Hepatocyte (in vitro differentiated cells): ENCODE measurements around the gene IER3IP1. TPM values are rescaled to one million over a fixed set of nuclear protein-coding genes. Genes with fewer than 3 reads are reported as not detected.
"Not testable (repeated sequence)": the region's sequence is repeated elsewhere in the genome, so short reads cannot be mapped to it uniquely, and the experiment has no call there.

ENCODE experiments used
- DNase-seq: peaks from one replicate; pipeline ENCODE4 v3.0.0-alpha.2; 2016; ENCODE audit warnings: low spot score
- H2AFZ ChIP-seq: fragments of 200-600 bp; sonication (generic); 2 replicates; pipeline ENCODE4 v1.6.0; 2016; ENCODE audit warnings: antibody characterized with exemption, mild to moderate bottlenecking
- H3K27ac ChIP-seq: fragments of 200-600 bp; sonication (generic); 2 replicates; pipeline ENCODE4 v1.5.1; 2016; ENCODE audit warnings: mild to moderate bottlenecking
- H3K27me3 ChIP-seq: fragments of 200-600 bp; sonication (generic); 2 replicates; pipeline ENCODE4 v1.6.1; 2016
- H3K36me3 ChIP-seq: fragments of 200-600 bp; sonication (generic); replicated peaks from 2 replicates; pipeline ENCODE4 v1.5.1; 2016; ENCODE audit warnings: low read depth; ENCODE audit not compliant: insufficient read depth
- H3K4me1 ChIP-seq: fragments of 200-600 bp; sonication (generic); 2 replicates; pipeline ENCODE4 v1.5.1; 2016; ENCODE audit warnings: mild to moderate bottlenecking, moderate library complexity; ENCODE audit not compliant: insufficient read depth
- H3K4me2 ChIP-seq: fragments of 200-600 bp; sonication (generic); 2 replicates; pipeline ENCODE4 v1.6.0; 2016
- H3K4me3 ChIP-seq: fragments of 200-600 bp; sonication (generic); 2 replicates; pipeline ENCODE4 v1.5.1; 2016; ENCODE audit warnings: mild to moderate bottlenecking
- H3K79me2 ChIP-seq: fragments of 200-600 bp; sonication (generic); 2 replicates; pipeline ENCODE4 v1.6.0; 2017; ENCODE audit warnings: mild to moderate bottlenecking
- H3K9me2 ChIP-seq: fragments of 200-600 bp; sonication (generic); replicated peaks from 2 replicates; pipeline ENCODE4 v1.6.0; 2017; ENCODE audit warnings: mild to moderate bottlenecking; ENCODE audit not compliant: insufficient read depth
- H3K9me3 ChIP-seq: fragments of 200-600 bp; sonication (generic); 2 replicates; pipeline ENCODE4 v1.5.1; 2016; ENCODE audit warnings: low read depth, mild to moderate bottlenecking
- H4K20me1 ChIP-seq: fragments of 200-600 bp; sonication (generic); 2 replicates; pipeline ENCODE4 v1.6.0; 2016; ENCODE audit warnings: mild to moderate bottlenecking; ENCODE audit not compliant: insufficient read depth, poor library complexity, severe bottlenecking
- EZH2 ChIP-seq: fragments of 200-600 bp; sonication (generic); IDR thresholded peaks from 2 replicates; pipeline ENCODE4 v1.6.1; 2016; ENCODE audit warnings: antibody characterized with exemption, mild to moderate bottlenecking, borderline replicate concordance
- EZH2phosphoT487 ChIP-seq: fragments of 200-600 bp; sonication (generic); IDR thresholded peaks from one replicate; pipeline ENCODE4 v1.6.1; 2018; ENCODE audit warnings: antibody characterized with exemption, mild to moderate bottlenecking, low read depth, moderate library complexity; ENCODE audit not compliant: unreplicated experiment, severe bottlenecking
- WGBS: methylation state at CpG from one replicate; pipeline ENCODE4 v1.1.6; 2016; ENCODE audit warnings: low lambda C conversion rate; ENCODE audit errors: missing lambda C conversion rate; 5-methylcytosine and 5-hydroxymethylcytosine counted together
- polyA plus RNA-seq: library from polyadenylated mRNA; unstranded; fragments of >200 nt; fragmentation: Nextera tagmentation; extraction: Ambion mirVana; gene quantifications from 2 replicates; pipeline ENCODE4 v1.2.1, GENCODE V29; 2016
- total RNA-seq: library from RNA; depleted of rRNA; stranded (reverse); fragments of >200 nt; gene quantifications from 2 replicates; pipeline ENCODE4 v1.2.3, GENCODE V29; 2014
- TF ChIP-seq, protein P1 (sequence below): fragments of 200-600 bp; sonication (generic); IDR thresholded peaks from 2 replicates; pipeline ENCODE4 v1.5.1; 2016; ENCODE audit warnings: antibody characterized with exemption, mild to moderate bottlenecking; ENCODE audit not compliant: poor library complexity

Gene IER3IP1
- total and polyA plus RNA-seq, 2 experiments from 2014 or later: 32.6 to 33.8 TPM

DNA sequence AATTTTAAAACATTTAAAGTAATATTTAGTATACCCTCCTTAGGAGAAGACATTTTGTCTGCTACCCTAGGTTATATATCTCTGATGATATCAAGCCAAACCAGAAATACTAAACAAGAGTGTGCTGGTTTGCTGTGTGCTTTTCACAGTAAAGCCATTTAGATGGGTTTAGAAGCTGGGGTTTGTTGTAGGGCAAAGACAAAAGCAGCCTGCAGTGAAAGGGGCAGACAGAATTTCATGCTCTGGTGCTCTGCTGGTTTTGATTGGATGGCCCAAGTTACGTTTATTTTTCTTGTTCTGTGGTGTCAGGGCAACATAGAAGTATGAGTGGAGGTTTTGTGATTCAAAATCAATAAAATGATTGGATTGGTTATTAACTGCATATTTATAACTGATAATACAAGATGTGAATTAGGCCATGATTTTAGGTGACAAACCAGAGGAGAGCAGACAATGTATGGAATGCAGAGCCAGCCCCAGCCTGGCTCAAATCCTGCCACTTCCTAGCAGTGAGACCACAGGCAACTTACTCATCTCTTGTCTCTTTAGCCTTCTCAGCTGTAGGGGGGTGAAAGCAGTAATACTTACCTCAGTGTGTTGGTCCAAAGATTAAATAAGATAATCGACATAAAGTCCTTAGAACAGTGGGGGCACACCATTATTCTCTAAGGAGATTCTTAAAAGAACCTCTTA lies 30.9 kb upstream of the IER3IP1 start:
- Histone ChIP-seq H3K36me3 (no peaks in the 10 kb centered on the region), H3K4me2 (no peak overlapping the region), H3K9me2 (no peaks in the 10 kb centered on the region), H3K4me3 (no peak overlapping the region), H3K4me1 (no peaks in the 10 kb centered on the region), H2AFZ (no peak overlapping the region), H3K27ac (no peak overlapping the region), H3K79me2 (no peaks in the 10 kb centered on the region), H3K9me3 (no peaks in the 10 kb centered on the region), H3K27me3 (peaks cover 34% of the 10 kb centered on the region), H4K20me1 (no peaks in the 10 kb centered on the region)
- no peak for DNase-seq
- TF ChIP-seq EZH2 (no peak), EZH2phosphoT487 (no peak)
- TF ChIP-seq, protein P1, sequence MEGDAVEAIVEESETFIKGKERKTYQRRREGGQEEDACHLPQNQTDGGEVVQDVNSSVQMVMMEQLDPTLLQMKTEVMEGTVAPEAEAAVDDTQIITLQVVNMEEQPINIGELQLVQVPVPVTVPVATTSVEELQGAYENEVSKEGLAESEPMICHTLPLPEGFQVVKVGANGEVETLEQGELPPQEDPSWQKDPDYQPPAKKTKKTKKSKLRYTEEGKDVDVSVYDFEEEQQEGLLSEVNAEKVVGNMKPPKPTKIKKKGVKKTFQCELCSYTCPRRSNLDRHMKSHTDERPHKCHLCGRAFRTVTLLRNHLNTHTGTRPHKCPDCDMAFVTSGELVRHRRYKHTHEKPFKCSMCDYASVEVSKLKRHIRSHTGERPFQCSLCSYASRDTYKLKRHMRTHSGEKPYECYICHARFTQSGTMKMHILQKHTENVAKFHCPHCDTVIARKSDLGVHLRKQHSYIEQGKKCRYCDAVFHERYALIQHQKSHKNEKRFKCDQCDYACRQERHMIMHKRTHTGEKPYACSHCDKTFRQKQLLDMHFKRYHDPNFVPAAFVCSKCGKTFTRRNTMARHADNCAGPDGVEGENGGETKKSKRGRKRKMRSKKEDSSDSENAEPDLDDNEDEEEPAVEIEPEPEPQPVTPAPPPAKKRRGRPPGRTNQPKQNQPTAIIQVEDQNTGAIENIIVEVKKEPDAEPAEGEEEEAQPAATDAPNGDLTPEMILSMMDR: no peak
- 76% methylated on average over 2 of the region's 2 CpGs for whole genome bisulfite sequencing

DNA sequence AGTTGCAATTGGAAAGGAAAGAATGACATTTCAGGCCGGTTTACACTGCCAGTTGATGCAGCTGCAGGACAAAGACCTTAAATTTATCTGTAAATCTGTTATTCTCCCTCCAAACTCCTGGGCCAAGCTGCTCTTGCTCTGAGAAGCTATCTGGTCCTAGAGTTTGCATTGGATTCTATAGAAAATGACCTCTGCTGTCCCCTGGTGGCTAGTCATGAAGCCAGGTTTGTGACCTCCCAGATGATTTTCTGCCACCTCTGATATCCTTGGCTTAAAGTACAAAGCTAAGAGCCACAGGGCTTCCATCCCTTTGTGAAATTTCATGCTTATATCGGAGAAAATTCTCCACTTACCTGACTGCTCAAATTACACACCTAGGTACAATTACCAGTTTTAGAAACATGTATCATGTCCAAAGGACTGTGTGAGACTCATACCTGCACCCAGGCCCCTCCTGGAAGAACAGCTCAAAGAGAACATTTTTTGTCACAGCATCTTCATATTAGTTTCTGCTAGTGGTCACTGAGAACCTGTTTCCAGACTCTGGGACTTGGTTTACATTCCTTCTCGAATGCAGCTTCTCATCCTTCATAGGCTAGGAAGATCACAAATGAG lies 28.9 kb upstream of the IER3IP1 start:
- H3K79me2 ChIP-seq: no peaks in the 10 kb centered on the region
- no peak overlapping the region for H3K4me3 ChIP-seq
- H3K36me3 ChIP-seq: no peaks in the 10 kb centered on the region
- H3K9me3 ChIP-seq: no peaks in the 10 kb centered on the region
- H3K4me2 ChIP-seq: no peak overlapping the region
- no peak overlapping the region for H2AFZ ChIP-seq
- no peak overlapping the region for H3K27ac ChIP-seq
- H4K20me1 ChIP-seq: no peaks in the 10 kb centered on the region
- H3K9me2 ChIP-seq: no peaks in the 10 kb centered on the region
- H3K4me1 ChIP-seq: no peaks in the 10 kb centered on the region
- H3K27me3 ChIP-seq: peaks cover 20% of the 10 kb centered on the region
- peak; percentile 65 for DNase-seq
- TF ChIP-seq, protein P1: peak; percentile 66
- no peak for TF ChIP-seq EZH2phosphoT487
- WGBS: 40% methylated on average over 3 of the region's 3 CpGs

DNA sequence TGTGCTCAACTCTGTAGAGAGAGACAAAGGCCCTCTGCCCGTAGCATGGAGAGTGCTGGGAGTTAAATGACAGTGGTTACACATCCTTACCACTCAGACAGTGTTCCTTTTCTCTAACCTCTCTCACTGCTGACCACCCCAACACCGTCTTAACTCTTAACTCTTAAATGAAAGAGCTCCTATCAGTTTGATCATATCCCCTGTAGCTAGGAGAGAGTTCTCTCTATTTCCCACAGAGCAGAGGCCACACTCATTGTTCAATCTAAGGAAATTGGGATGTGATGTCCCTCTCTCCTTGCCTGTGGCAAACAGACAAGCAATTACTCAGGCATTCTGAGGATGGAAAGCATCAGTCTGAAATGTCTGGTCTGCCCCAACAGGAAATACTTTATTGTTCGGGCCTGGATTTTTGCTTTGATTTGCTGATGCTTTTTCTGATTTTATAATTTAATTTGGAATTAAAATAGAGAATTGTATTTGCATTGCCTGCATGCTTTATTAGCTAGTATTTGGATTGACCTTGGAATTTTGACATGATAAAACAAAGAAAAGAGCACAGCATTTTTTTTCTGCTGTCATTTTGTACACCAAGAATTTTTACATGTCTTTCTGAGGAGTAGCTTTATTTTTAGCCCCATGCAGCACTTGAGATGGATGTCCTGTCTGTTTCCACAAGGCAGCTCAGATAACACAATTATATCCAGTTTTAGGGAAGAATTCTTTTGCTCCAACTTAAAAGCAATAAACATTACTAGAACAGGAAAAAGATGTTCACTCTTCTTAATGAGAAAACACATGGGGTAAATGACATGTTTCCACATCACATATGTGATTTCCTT lies 27.7 kb upstream of the IER3IP1 start:
- TF ChIP-seq EZH2: no peak
- TF ChIP-seq EZH2phosphoT487: no peak
- TF ChIP-seq, protein P1: no peak
- peaks cover 11% of the 10 kb centered on the region for H3K27me3 ChIP-seq
- no peak overlapping the region for H3K27ac ChIP-seq
- DNase-seq: no peak
- no peaks in the 10 kb centered on the region for H3K4me1 ChIP-seq
- H3K79me2 ChIP-seq: no peaks in the 10 kb centered on the region
- WGBS: 39% methylated on average over 3 of the region's 3 CpGs
- no peaks in the 10 kb centered on the region for H4K20me1 ChIP-seq
- no peak overlapping the region for H2AFZ ChIP-seq
- H3K4me2 ChIP-seq: no peak overlapping the region
- no peaks in the 10 kb centered on the region for H3K36me3 ChIP-seq
- H3K9me2 ChIP-seq: no peaks in the 10 kb centered on the region
- no peak overlapping the region for H3K4me3 ChIP-seq
- H3K9me3 ChIP-seq: no peaks in the 10 kb centered on the region

DNA sequence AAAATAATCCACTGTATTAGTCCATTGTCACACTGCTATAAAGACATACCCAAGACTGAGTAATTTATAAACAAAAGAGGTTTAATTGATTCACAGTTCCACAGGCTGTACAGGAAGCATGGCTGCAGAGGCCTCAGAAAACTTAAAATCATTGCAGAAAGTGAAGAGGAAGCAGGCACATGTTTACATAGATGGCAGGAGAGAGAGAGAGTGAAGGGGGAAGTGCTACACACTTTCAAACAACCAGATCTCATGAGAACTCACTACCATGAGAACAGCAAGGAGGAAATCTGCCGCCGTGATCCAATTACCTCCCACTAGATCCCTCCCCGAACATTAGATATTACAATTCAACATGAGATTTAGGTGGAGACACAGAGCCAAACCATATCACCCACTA lies 19.8 kb upstream of the IER3IP1 start:
- H3K9me3 ChIP-seq, H3K4me3 ChIP-seq, DNase-seq, H3K27ac ChIP-seq, H3K4me2 ChIP-seq, H4K20me1 ChIP-seq, H3K79me2 ChIP-seq, H3K36me3 ChIP-seq, H3K4me1 ChIP-seq, H3K9me2 ChIP-seq, H2AFZ ChIP-seq, H3K27me3 ChIP-seq: not testable (repeated sequence)
- WGBS: 75% methylated on average over 3 of the region's 3 CpGs
